Endothelial cell of umbilical vein (primary cell): Measurements from ENCODE around the gene LRRC53. TPM values are rescaled to one million over a fixed set of nuclear protein-coding genes. Genes with fewer than 3 reads are reported as not detected.

Source experiments
- BruUV-seq: library from RNA; stranded (reverse); fragments of 400-500 nt; replicated peaks from 2 replicates; lab custom pipeline; 2021; lab: Mats Ljungman, UMichigan
- CTCF ChIA-PET: fragments of 300-600, 350-600 bp; sonication (Branson Sonifier 250); formaldehyde crosslinking; loops from one replicate; lab custom pipeline; 2021; ENCODE audit warnings: antibody characterized with exemption, inconsistent platforms; lab: Charles Lee
- POLR2A ChIA-PET: fragments of 300-600, 350-600 bp; sonication (Branson Sonifier 250); formaldehyde crosslinking; loops from one replicate; lab custom pipeline; 2021; ENCODE audit warnings: antibody characterized with exemption, inconsistent platforms; lab: Charles Lee
- DNase-seq: peaks from one replicate; pipeline ENCODE4 v3.0.0-alpha.2; 2011; ENCODE audit warnings: low read depth, low spot score
- FAIRE-seq: peaks from 2 replicates; lab custom pipeline; 2011; peaks lifted over from hg19 to GRCh38; lab: Jason Lieb, UNC
- H2AFZ ChIP-seq: 2 replicates; pipeline ENCODE4 v1.6.0; 2012; ENCODE audit warnings: low read depth, low read length, control low read depth, inconsistent platforms
- H3K27ac ChIP-seq: 2 replicates; pipeline ENCODE4 v1.5.1; 2011; ENCODE audit warnings: low read depth, mild to moderate bottlenecking, control low read depth, low read length, moderate library complexity; ENCODE audit not compliant: insufficient read depth
- H3K27me3 ChIP-seq, 2 experiments: 2 replicates each; pipeline versions ENCODE4 v1.6.0 to v1.6.1; 2011; ENCODE audit warnings: low read length in 2 of 2, mixed read lengths in 1 of 2; ENCODE audit not compliant: control insufficient read depth in 2 of 2, insufficient read depth in 2 of 2
- H3K36me3 ChIP-seq, 2 experiments: 2 replicates in 1 of 2; 3 replicates in 1 of 2; pipeline ENCODE4 v1.5.1; 2011; ENCODE audit warnings: low read length in 2 of 2, mild to moderate bottlenecking in 1 of 2, moderate library complexity in 1 of 2; ENCODE audit not compliant: control insufficient read depth in 2 of 2, insufficient read depth in 2 of 2; ENCODE audit errors: extremely low read depth in 1 of 2
- H3K4me1 ChIP-seq: 3 replicates; pipeline ENCODE4 v1.5.1; 2011; ENCODE audit warnings: mild to moderate bottlenecking, low read length; ENCODE audit not compliant: control insufficient read depth, insufficient read depth; ENCODE audit errors: extremely low read depth
- H3K4me2 ChIP-seq: 2 replicates; pipeline ENCODE4 v1.6.1; 2011; ENCODE audit warnings: low read length, control low read depth, mixed read lengths; ENCODE audit not compliant: insufficient read depth
- H3K4me3 ChIP-seq, 3 experiments: fragments of 200-600 bp in 1 of 3; sonication (generic), shearing (Covaris generic) in 1 of 3; replicated peaks in 1 of 3; 2 replicates each; pipeline ENCODE4 v1.5.1; 2011 to 2016; ENCODE audit warnings: control low read depth in 3 of 3, low read length in 3 of 3, mild to moderate bottlenecking in 2 of 3, inconsistent platforms in 1 of 3, low read depth in 1 of 3, moderate library complexity in 1 of 3; ENCODE audit not compliant: insufficient read depth in 1 of 3
- H3K79me2 ChIP-seq: 2 replicates; pipeline ENCODE4 v1.6.0; 2012; ENCODE audit warnings: low read length, inconsistent platforms; ENCODE audit not compliant: control insufficient read depth, insufficient read depth
- H3K9ac ChIP-seq: replicated peaks from 2 replicates; pipeline ENCODE3; 2011; ENCODE audit warnings: low read length, control low read depth; ENCODE audit not compliant: insufficient read depth; ENCODE audit errors: extremely low read depth
- H3K9me1 ChIP-seq: replicated peaks from 3 replicates; pipeline ENCODE4 v1.6.0; 2011; ENCODE audit warnings: mild to moderate bottlenecking, low read length; ENCODE audit not compliant: control insufficient read depth, insufficient read depth; ENCODE audit errors: extremely low read depth
- H3K9me3 ChIP-seq: replicated peaks from 2 replicates; pipeline ENCODE4 v1.5.1; 2012; ENCODE audit warnings: low read length, inconsistent platforms; ENCODE audit not compliant: control insufficient read depth, insufficient read depth
- H4K20me1 ChIP-seq: replicated peaks from 2 replicates; pipeline ENCODE3; 2011; ENCODE audit warnings: mild to moderate bottlenecking, low read length; ENCODE audit not compliant: control insufficient read depth, insufficient read depth; ENCODE audit errors: extremely low read depth
- EZH2 ChIP-seq: IDR thresholded peaks from 2 replicates; pipeline ENCODE4 v1.6.1; 2012; ENCODE audit warnings: borderline replicate concordance, low read depth, mild to moderate bottlenecking, moderate library complexity, low read length, inconsistent platforms; ENCODE audit not compliant: severe bottlenecking
- FOS ChIP-seq: IDR thresholded peaks from 2 replicates; pipeline ENCODE4 v1.6.1; 2011; ENCODE audit warnings: mild to moderate bottlenecking, low read length, moderate library complexity, borderline replicate concordance; ENCODE audit not compliant: insufficient read depth
- GATA2 ChIP-seq: IDR thresholded peaks from 2 replicates; pipeline ENCODE4 v1.7.0; 2011; ENCODE audit warnings: low read depth, mild to moderate bottlenecking, moderate library complexity, mixed read lengths, low read length; ENCODE audit not compliant: insufficient read length, insufficient read depth
- JUN ChIP-seq: IDR thresholded peaks from 2 replicates; pipeline ENCODE4 v1.6.1; 2011; ENCODE audit warnings: borderline replicate concordance, low read depth; ENCODE audit not compliant: insufficient read length, insufficient read depth
- MYC ChIP-seq: IDR thresholded peaks from one replicate; pipeline ENCODE4 v1.6.1; 2011; ENCODE audit warnings: mild to moderate bottlenecking, low read depth, low read length
- POLR2A ChIP-seq: IDR thresholded peaks from 2 replicates; pipeline ENCODE4 v1.6.1; 2012; ENCODE audit warnings: low read depth, mild to moderate bottlenecking, control low read depth, low read length
- dilution Hi-C: fragments of 300-500 bp; cut with MboI; formaldehyde crosslinking; loops from one replicate; pipeline ENCODE4 v1.15.0; 2019; ENCODE audit warnings: low sequenced_read_pairs; ENCODE audit not compliant: extremely low pct_ligation_motif_present
- intact Hi-C: fragments of 100-400 bp; cut with micrococcal nuclease; formaldehyde crosslinking; loops from one replicate; pipeline ENCODE4 v1.10.0; 2022
- polyA plus RNA-seq, 4 experiments: library from polyadenylated mRNA; depleted of rRNA in 3 of 4; stranded (reverse) in 3 of 4; unstranded in 1 of 4; fragments of >200 nt; gene quantifications; 2 replicates each; pipeline versions ENCODE4 v1.2.1 to v1.2.3, GENCODE V29; 2011 to 2012; ENCODE audit warnings: missing spikeins in 1 of 4
- total RNA-seq: library from RNA; stranded (reverse); gene quantifications from 2 replicates; pipeline ENCODE4 v1.2.3, GENCODE V29; 2021
- TF ChIP-seq, protein P1 (sequence below), 2 donors: IDR thresholded peaks; 1 replicate in 1 of 2; 2 replicates in 1 of 2; pipeline ENCODE4 v1.5.1; 2011; ENCODE audit warnings: low read length in 2 of 2, mild to moderate bottlenecking in 2 of 2, moderate library complexity in 2 of 2, control low read depth in 1 of 2, inconsistent platforms in 1 of 2, low read depth in 1 of 2; ENCODE audit not compliant: insufficient read depth in 1 of 2; ENCODE audit errors: extremely low read depth in 1 of 2
- TF ChIP-seq, protein P2 (sequence below): IDR thresholded peaks from 2 replicates; pipeline ENCODE4 v1.6.1; 2011; ENCODE audit not compliant: insufficient read depth, insufficient read length

The LRRC53 gene
- total and polyA plus RNA-seq, 2 donors (not counting 3 experiments of a cell fraction or from before 2014, with no cell fraction given) = not detected

DNA sequence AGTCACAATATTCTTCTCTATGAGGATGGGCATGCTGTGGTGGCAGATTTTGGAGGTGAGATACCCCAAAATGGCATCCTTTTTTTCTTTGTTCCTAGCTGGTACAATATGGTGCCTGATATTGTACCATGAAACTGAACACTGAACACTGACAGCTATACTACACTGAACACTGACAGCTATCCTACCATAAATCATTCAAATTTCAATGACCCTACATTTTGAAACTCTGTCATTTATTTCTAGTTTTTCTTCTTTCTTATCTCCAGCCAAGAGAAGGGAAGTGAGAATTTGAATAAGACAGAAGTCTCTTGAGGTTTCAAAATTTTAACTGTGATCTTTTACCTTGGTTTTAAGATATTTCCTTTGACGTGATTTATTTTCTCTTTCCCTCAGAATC is 76.3 kb downstream of the LRRC53 start:
- H3K4me3 ChIP-seq = no peak overlapping the region
- no peak overlapping the region for H3K27ac ChIP-seq
- H3K9me1 ChIP-seq = no peaks in the 10 kb centered on the region
- no peaks in the 10 kb centered on the region for H4K20me1 ChIP-seq
- no peak overlapping the region for H2AFZ ChIP-seq
- no peaks in the 10 kb centered on the region for H3K36me3 ChIP-seq
- TF ChIP-seq EZH2 (no peak), GATA2 (no peak), FOS (no peak), POLR2A (no peak), MYC (no peak), JUN (no peak)
- TF ChIP-seq, protein P1, sequence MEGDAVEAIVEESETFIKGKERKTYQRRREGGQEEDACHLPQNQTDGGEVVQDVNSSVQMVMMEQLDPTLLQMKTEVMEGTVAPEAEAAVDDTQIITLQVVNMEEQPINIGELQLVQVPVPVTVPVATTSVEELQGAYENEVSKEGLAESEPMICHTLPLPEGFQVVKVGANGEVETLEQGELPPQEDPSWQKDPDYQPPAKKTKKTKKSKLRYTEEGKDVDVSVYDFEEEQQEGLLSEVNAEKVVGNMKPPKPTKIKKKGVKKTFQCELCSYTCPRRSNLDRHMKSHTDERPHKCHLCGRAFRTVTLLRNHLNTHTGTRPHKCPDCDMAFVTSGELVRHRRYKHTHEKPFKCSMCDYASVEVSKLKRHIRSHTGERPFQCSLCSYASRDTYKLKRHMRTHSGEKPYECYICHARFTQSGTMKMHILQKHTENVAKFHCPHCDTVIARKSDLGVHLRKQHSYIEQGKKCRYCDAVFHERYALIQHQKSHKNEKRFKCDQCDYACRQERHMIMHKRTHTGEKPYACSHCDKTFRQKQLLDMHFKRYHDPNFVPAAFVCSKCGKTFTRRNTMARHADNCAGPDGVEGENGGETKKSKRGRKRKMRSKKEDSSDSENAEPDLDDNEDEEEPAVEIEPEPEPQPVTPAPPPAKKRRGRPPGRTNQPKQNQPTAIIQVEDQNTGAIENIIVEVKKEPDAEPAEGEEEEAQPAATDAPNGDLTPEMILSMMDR (IDR thresholded peaks at IDR 0.05; ENCODE audit: extremely low read depth in 1 of 2, insufficient read depth in 1 of 2, low read depth in 1 of 2, low read length in 2 of 2) = no peak
- TF ChIP-seq, protein P2, sequence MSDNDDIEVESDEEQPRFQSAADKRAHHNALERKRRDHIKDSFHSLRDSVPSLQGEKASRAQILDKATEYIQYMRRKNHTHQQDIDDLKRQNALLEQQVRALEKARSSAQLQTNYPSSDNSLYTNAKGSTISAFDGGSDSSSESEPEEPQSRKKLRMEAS = no peak
- intact Hi-C loops (no loop called here), dilution Hi-C loops (no loop called here)
- H3K4me2 ChIP-seq = no peak overlapping the region
- ChIA-PET CTCF (no interaction called here), POLR2A (no interaction called here)
- DNase-seq = no peak
- H3K4me1 ChIP-seq = no peaks in the 10 kb centered on the region
- FAIRE-seq = no peak
- no TSS peak for BruUV-seq
- H3K27me3 ChIP-seq = no peaks in the 10 kb centered on the region
- no peaks in the 10 kb centered on the region for H3K9me3 ChIP-seq
- H3K79me2 ChIP-seq = no peaks in the 10 kb centered on the region
- no peak overlapping the region for H3K9ac ChIP-seq
